B cell (primary cell): Measurements from ENCODE around the gene STX1A. TPM values are rescaled to one million over a fixed set of nuclear protein-coding genes. Genes with fewer than 3 reads are reported as not detected.
A peak's percentile ranks its signal among the peaks of the same experiment; 100 is the strongest.

ENCODE experiments used
- ATAC-seq: fragments of 200-7000 bp; cut with Tn5 transposase; one replicate; pipeline ENCODE4 v1.10.0; 2021; ENCODE audit warnings: low read depth, mild to moderate bottlenecking, moderate number of reproducible peaks, moderate library complexity
- CTCF ChIA-PET: fragments of 350-600 bp; sonication (Branson Sonifier 250); formaldehyde crosslinking; loops from one replicate; lab custom pipeline; 2021; ENCODE audit warnings: antibody characterized with exemption, inconsistent platforms; lab: Charles Lee
- POLR2A ChIA-PET: fragments of 350-600 bp; sonication (Branson Sonifier 250); formaldehyde crosslinking; loops from one replicate; lab custom pipeline; 2021; ENCODE audit warnings: antibody characterized with exemption; lab: Charles Lee
- DNase-seq: peaks from one replicate; pipeline ENCODE4 v3.0.0; 2013
- H2AFZ ChIP-seq: 2 replicates; pipeline ENCODE4 v1.6.1; 2012; ENCODE audit warnings: mild to moderate bottlenecking, low read depth, low read length; ENCODE audit not compliant: insufficient read depth, poor library complexity, severe bottlenecking
- H3K27ac ChIP-seq, 2 donors: 1 replicate in 1 of 2; 2 replicates in 1 of 2; pipeline ENCODE4 v1.5.1; 2012 to 2013; ENCODE audit warnings: low read length in 2 of 2, mild to moderate bottlenecking in 2 of 2, moderate library complexity in 1 of 2
- H3K27me3 ChIP-seq, 4 experiments: fragments of 200-600 bp in 1 of 4; sonication (generic) in 1 of 4; replicated peaks in 1 of 4; 1 replicate in 2 of 4; 2 replicates in 2 of 4; pipeline versions ENCODE4 v1.6.1 to v1.7.0; 2013 to 2016; ENCODE audit warnings: low read length in 3 of 4, mild to moderate bottlenecking in 2 of 4, mixed read lengths in 1 of 4, moderate library complexity in 1 of 4; ENCODE audit not compliant: insufficient read depth in 4 of 4, control insufficient read depth in 3 of 4; ENCODE audit errors: control extremely low read depth in 1 of 4
- H3K36me3 ChIP-seq, 2 experiments: replicated peaks in 1 of 2; 1 replicate in 1 of 2; 2 replicates in 1 of 2; pipeline versions ENCODE4 v1.6.1 to v1.7.1; 2013; ENCODE audit warnings: low read length in 1 of 2; ENCODE audit not compliant: insufficient read depth in 2 of 2, control insufficient read depth in 1 of 2; ENCODE audit errors: control extremely low read depth in 1 of 2, extremely low read depth in 1 of 2
- H3K4me1 ChIP-seq, 2 donors: fragments of 200-600 bp in 1 of 2; sonication (generic) in 1 of 2; 1 replicate in 1 of 2; 2 replicates in 1 of 2; pipeline versions ENCODE4 v1.5.1 to v1.6.1; 2013 to 2017; ENCODE audit warnings: low read length in 2 of 2; ENCODE audit not compliant: control insufficient read depth in 2 of 2, insufficient read depth in 2 of 2
- H3K4me2 ChIP-seq: replicated peaks from 2 replicates; pipeline ENCODE3; 2012; ENCODE audit warnings: mild to moderate bottlenecking, low read depth, low read length; ENCODE audit not compliant: poor library complexity, severe bottlenecking
- H3K4me3 ChIP-seq, 5 experiments: fragments of 200-600 bp in 1 of 5; sonication (generic) in 1 of 5; 1 replicate in 3 of 5; 2 replicates in 2 of 5; pipeline versions ENCODE4 v1.5.1 to v1.7.0; 2011 to 2016; ENCODE audit warnings: low read length in 4 of 5, mild to moderate bottlenecking in 4 of 5, low read depth in 2 of 5, control low read depth in 1 of 5, moderate library complexity in 1 of 5; ENCODE audit not compliant: insufficient read depth in 1 of 5; ENCODE audit errors: control extremely low read depth in 1 of 5, extremely low read depth in 1 of 5
- H3K79me2 ChIP-seq: fragments of 200-600 bp; sonication (generic); one replicate; pipeline ENCODE4 v1.6.0; 2016; ENCODE audit warnings: low read length; ENCODE audit not compliant: control insufficient read depth, insufficient read depth
- H3K9ac ChIP-seq: fragments of 200-600 bp; sonication (generic); 2 replicates; pipeline ENCODE4 v1.6.1; 2017; ENCODE audit warnings: mild to moderate bottlenecking, low read length, moderate library complexity
- H3K9me3 ChIP-seq, 3 donors: one replicate each; pipeline versions ENCODE4 v1.6.1 to v1.7.1; 2013; ENCODE audit warnings: low read length in 2 of 3; ENCODE audit not compliant: control insufficient read depth in 2 of 3, insufficient read depth in 1 of 3; ENCODE audit errors: control extremely low read depth in 1 of 3
- H4K20me1 ChIP-seq: 2 replicates; pipeline ENCODE4 v1.6.0; 2012; ENCODE audit warnings: mild to moderate bottlenecking, low read length; ENCODE audit not compliant: insufficient read depth, control insufficient read depth, poor library complexity, severe bottlenecking
- H3K27ac Mint-ChIP-seq: one replicate; pipeline ENCODE4 v1.8.0; 2021; ENCODE audit warnings: mixed read lengths
- H3K27me3 Mint-ChIP-seq: one replicate; pipeline ENCODE4 v1.8.0; 2021; ENCODE audit warnings: mixed read lengths
- H3K4me1 Mint-ChIP-seq: one replicate; pipeline ENCODE4 v1.8.0; 2021; ENCODE audit warnings: mixed read lengths
- H3K4me3 Mint-ChIP-seq: one replicate; pipeline ENCODE4 v1.8.0; 2021; ENCODE audit warnings: mixed read lengths
- H3K9me3 Mint-ChIP-seq: one replicate; pipeline ENCODE4 v1.8.0; 2022; ENCODE audit warnings: mixed read lengths; ENCODE audit not compliant: insufficient read depth
- EZH2 ChIP-seq: IDR thresholded peaks from 2 replicates; pipeline ENCODE4 v1.6.1; 2012; ENCODE audit warnings: borderline replicate concordance, low read depth, mild to moderate bottlenecking, moderate library complexity, low read length; ENCODE audit not compliant: insufficient read depth, poor library complexity, severe bottlenecking
- WGBS: methylation state at CpG from one replicate; pipeline ENCODE4 v1.1.5; 2013; ENCODE audit warnings: missing lambda C conversion rate; ENCODE audit not compliant: insufficient coverage; 5-methylcytosine and 5-hydroxymethylcytosine counted together
- intact Hi-C: fragments of 100-400 bp; cut with micrococcal nuclease; formaldehyde crosslinking; loops from one replicate; pipeline ENCODE4 v1.10.0; 2022
- polyA plus RNA-seq: library from polyadenylated mRNA; depleted of rRNA; stranded (reverse); fragments of >200 nt; gene quantifications from 2 replicates; pipeline ENCODE4 v1.2.3, GENCODE V29; 2012
- total RNA-seq, 2 donors: library from RNA; stranded (reverse); fragments of 120-200 nt in 1 of 2; gene quantifications; 1 replicate in 1 of 2; 2 replicates in 1 of 2; pipeline versions ENCODE4 v1.2.3 to v1.2.4, GENCODE V29; 2013 to 2022
- TF ChIP-seq, protein P1 (sequence below): fragments of 200-600 bp; IDR thresholded peaks from one replicate; pipeline ENCODE4 v1.8.0; 2022; ENCODE audit warnings: antibody characterized with exemption, mild to moderate bottlenecking

Gene STX1A
- total and polyA plus RNA-seq, 2 donors (not counting 1 experiment from before 2014, with no cell fraction given), result 3.1 to 9.6 TPM

DNA sequence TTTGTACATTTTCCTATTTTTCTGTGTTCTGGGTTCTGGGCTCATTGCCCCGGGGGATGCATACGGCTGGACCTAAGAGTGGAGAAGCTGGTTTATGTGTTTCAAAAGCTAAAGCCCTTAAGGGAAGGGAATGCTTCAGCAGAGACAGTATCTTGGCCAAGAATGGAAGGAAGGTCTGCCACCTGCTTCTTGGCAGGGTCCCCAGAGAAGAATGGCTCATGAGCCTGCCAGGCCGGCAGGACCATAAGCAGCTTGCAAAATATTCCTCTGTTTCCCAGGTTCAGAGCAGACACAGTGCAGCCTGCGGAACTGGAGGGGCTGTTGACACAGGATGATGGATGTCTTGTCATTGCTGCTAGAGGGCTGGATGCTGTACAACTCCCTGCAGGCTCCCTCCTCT is 26.9 kb upstream of the STX1A start:
- H2AFZ ChIP-seq, result no peak overlapping the region
- H3K4me2 ChIP-seq, result no peak overlapping the region
- no peak overlapping the region for H3K4me3 ChIP-seq
- H3K4me1 ChIP-seq, result peaks cover 0 to 3% of the 10 kb centered on the region in 2 donors
- no peak overlapping the region for H3K27ac Mint-ChIP-seq
- no peaks in the 10 kb centered on the region for H3K9me3 Mint-ChIP-seq
- H3K79me2 ChIP-seq, result no peaks in the 10 kb centered on the region
- no peaks in the 10 kb centered on the region for H3K9me3 ChIP-seq
- 98% methylated on average over 3 of the region's 4 CpGs for WGBS
- no peaks in the 10 kb centered on the region for H4K20me1 ChIP-seq
- POLR2A ChIA-PET, result no interaction called here
- peaks cover 0 to 4% (median 0%) of the 10 kb centered on the region in 4 experiments for H3K27me3 ChIP-seq
- intact Hi-C loops, result no loop called here
- TF ChIP-seq, protein P1, sequence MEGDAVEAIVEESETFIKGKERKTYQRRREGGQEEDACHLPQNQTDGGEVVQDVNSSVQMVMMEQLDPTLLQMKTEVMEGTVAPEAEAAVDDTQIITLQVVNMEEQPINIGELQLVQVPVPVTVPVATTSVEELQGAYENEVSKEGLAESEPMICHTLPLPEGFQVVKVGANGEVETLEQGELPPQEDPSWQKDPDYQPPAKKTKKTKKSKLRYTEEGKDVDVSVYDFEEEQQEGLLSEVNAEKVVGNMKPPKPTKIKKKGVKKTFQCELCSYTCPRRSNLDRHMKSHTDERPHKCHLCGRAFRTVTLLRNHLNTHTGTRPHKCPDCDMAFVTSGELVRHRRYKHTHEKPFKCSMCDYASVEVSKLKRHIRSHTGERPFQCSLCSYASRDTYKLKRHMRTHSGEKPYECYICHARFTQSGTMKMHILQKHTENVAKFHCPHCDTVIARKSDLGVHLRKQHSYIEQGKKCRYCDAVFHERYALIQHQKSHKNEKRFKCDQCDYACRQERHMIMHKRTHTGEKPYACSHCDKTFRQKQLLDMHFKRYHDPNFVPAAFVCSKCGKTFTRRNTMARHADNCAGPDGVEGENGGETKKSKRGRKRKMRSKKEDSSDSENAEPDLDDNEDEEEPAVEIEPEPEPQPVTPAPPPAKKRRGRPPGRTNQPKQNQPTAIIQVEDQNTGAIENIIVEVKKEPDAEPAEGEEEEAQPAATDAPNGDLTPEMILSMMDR, result no peak
- no peak for TF ChIP-seq EZH2
- H3K4me1 Mint-ChIP-seq, result peaks cover 4% of the 10 kb centered on the region
- H3K27ac ChIP-seq, result no peak overlapping the region
- H3K9ac ChIP-seq, result no peak overlapping the region
- peaks cover 10% of the 10 kb centered on the region for H3K27me3 Mint-ChIP-seq
- no peak overlapping the region for H3K4me3 Mint-ChIP-seq
- CTCF ChIA-PET, result no interaction called here
- DNase-seq (no peak), ATAC-seq (no peak)
- H3K36me3 ChIP-seq, result no peaks in the 10 kb centered on the region

DNA sequence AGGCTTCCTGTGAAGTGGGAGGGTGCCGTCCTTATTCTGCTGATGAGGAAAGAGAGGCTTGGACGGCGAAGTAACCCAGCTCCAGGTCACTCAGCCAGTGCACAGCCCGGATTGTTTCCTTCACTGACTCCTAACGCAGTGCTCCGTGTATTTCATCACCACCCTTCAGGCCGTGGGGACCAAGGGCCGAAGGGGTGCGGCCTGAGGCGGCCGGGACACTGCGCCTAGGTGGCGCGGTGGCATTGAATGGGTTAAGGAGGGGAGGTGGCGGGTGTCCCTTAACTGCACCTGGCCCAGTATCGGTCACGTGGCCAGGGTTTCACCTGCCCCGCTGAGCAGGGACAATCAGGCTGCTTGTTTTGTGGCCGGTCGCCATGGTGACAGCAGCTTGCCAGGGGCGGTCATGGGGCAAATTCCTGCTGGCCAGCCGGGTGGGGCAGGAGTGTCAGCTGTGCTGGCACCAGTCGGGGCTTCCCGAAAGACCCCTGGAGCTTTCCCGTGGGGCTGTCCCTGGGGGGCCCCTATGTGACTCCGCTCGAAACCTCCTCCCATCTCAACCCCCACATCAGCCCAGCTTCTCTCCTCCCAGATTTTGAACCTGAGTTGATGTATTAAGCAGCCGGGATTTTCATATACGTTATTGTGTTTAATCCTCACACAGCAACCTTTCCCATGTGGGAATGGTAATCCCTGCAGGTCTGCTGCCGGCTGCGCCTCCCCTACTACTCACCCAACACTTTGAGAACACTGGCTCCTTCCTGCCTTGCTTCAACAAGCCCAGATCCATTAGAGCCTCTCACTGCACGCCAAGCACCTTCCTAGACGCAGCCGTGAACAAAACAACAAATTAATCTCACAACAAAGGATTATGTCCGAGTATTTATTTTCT is 23.5 kb upstream of the STX1A start:
- H3K27me3 Mint-ChIP-seq, result no peaks in the 10 kb centered on the region
- WGBS, result 67% methylated on average over 31 of the region's 35 CpGs
- H4K20me1 ChIP-seq, result peaks cover under 1% of the 10 kb centered on the region
- TF ChIP-seq, protein P1, result no peak
- TF ChIP-seq EZH2, result no peak
- H3K4me2 ChIP-seq, result no peak overlapping the region
- no peaks in the 10 kb centered on the region for H3K36me3 ChIP-seq
- peaks cover 4 to 6% of the 10 kb centered on the region in 2 donors for H3K4me1 ChIP-seq
- H3K4me1 Mint-ChIP-seq, result peaks cover 3% of the 10 kb centered on the region
- no peaks in the 10 kb centered on the region for H3K9me3 ChIP-seq
- H3K9ac ChIP-seq, result no peak overlapping the region
- no peaks in the 10 kb centered on the region for H3K79me2 ChIP-seq
- ATAC-seq (no peak), DNase-seq (peak; percentile 50)
- ChIA-PET POLR2A (no interaction called here), CTCF (interaction anchor here (0.6 kb wide), 1 partner anchor 136 kb away, joined by 3 read pairs; no protein-coding TSS in a partner anchor)
- no peak overlapping the region for H3K4me3 ChIP-seq
- H3K27me3 ChIP-seq, result peaks cover 0 to 4% (median 0%) of the 10 kb centered on the region in 4 experiments
- no peak overlapping the region for H3K27ac ChIP-seq
- no peak overlapping the region for H2AFZ ChIP-seq
- intact Hi-C loops, result no loop called here
- H3K4me3 Mint-ChIP-seq, result no peak overlapping the region
- no peak overlapping the region for H3K27ac Mint-ChIP-seq
- H3K9me3 Mint-ChIP-seq, result no peaks in the 10 kb centered on the region
